GM19351 (cell line): ENCODE data around the gene NHP2.
A peak's percentile ranks its signal among the peaks of the same experiment; 100 is the strongest.

Experiments used
- ATAC-seq: cut with Tn5 transposase; IDR thresholded peaks from one replicate; pipeline ENCODE4 v1.9.1; 2021; ENCODE audit warnings: mild to moderate bottlenecking, moderate library complexity; ENCODE audit not compliant: unreplicated experiment

NHP2 gene

GRCh38 chr5:178115136-178115813 lies 38.4 kb downstream of the NHP2 start:
- ATAC-seq = no peak

- ATAC-seq = no peak
Measured at GRCh38 chr5:178114325-178115135, 39.2 kb downstream of the NHP2 start.

- ATAC-seq = no peak
Measured at GRCh38 chr5:178113841-178114324, 39.8 kb downstream of the NHP2 start.

GRCh38 chr5:178113141-178113787 lies 40.4 kb downstream of the NHP2 start, which contains the start of gene N4BP3:
Gene N4BP3 (plus strand): TSS chr5:178113532. CDS start chr5:178119584, 6,052 bp downstream.
- ATAC-seq = peak; percentile 53

GRCh38 chr5:178112545-178112944 lies 41.1 kb downstream of the NHP2 start:
- ATAC-seq = no peak

- no peak for ATAC-seq
Measured at GRCh38 chr5:178111925-178112324, 41.8 kb downstream of the NHP2 start.

GRCh38 chr5:178110511-178110910 lies 43.2 kb downstream of the NHP2 start:
- no peak for ATAC-seq

- no peak for ATAC-seq
Measured at GRCh38 chr5:178108966-178109365, 44.7 kb downstream of the NHP2 start.

- ATAC-seq = no peak
Measured at GRCh38 chr5:178108446-178108845, 45.2 kb downstream of the NHP2 start.

- no peak for ATAC-seq
Measured at GRCh38 chr5:178107756-178108310, 45.9 kb downstream of the NHP2 start.

- peak; percentile 65 for ATAC-seq
Measured at GRCh38 chr5:178106556-178107239, 47.0 kb downstream of the NHP2 start.

GRCh38 chr5:178106086-178106485 lies 47.6 kb downstream of the NHP2 start:
- no peak for ATAC-seq

GRCh38 chr5:178104492-178104891 lies 49.2 kb downstream of the NHP2 start:
- no peak for ATAC-seq

- ATAC-seq = no peak
Measured at GRCh38 chr5:178103612-178104011, 50.1 kb downstream of the NHP2 start.
